Measurements from ENCODE around the gene ZNF654. TPM values are rescaled to one million over a fixed set of nuclear protein-coding genes. Genes with fewer than 3 reads are reported as not detected.

Gene ZNF654
- total and polyA plus RNA-seq, 2 donors (not counting 1 experiment from before 2014, with no cell fraction given) = 4.0 to 19.5 TPM

DNA sequence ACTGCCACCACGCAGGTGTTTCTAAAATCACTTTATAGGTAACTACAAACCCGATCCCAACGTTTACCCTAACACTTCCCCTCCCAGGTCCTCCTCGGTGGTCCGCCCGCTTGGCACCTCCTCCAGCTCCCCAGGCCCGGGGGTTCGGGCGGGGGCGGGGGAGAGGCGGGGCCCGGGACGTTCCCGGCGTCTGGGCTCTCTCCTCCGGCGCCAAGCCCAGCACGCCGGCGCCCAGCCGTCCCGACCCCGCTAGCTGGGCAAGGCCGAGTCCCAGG, 812 bp upstream of the ZNF654 start:
- Histone ChIP-seq H3K9me3 (ENCODE audit: control extremely low read depth in 1 of 3, control insufficient read depth in 2 of 3, insufficient read depth in 1 of 3, low read length in 2 of 3) (no peaks in the 10 kb centered on the region), H3K27me3 (replicated peaks in 1 of 4; ENCODE audit: control extremely low read depth in 1 of 4, control insufficient read depth in 3 of 4, insufficient read depth in 4 of 4, low read length in 3 of 4) (no peaks in the 10 kb centered on the region), H3K4me2 (replicated peaks; ENCODE audit: low read depth, low read length, poor library complexity, severe bottlenecking) (peak overlapping the region; percentile 90), H2AFZ (ENCODE audit: insufficient read depth, low read depth, low read length, poor library complexity, severe bottlenecking) (peak overlapping the region; percentile 85), H3K4me3 (ENCODE audit: control extremely low read depth in 1 of 5, extremely low read depth in 1 of 5, insufficient read depth in 1 of 5, low read depth in 2 of 5, low read length in 4 of 5) (peak overlapping the region; percentile 61 to 79 (median 75)), H3K4me1 (ENCODE audit: control insufficient read depth in 2 of 2, insufficient read depth in 2 of 2, low read length in 2 of 2) (peaks cover 14 to 27% of the 10 kb centered on the region in 2 donors), H3K36me3 (replicated peaks in 1 of 2; ENCODE audit: control extremely low read depth in 1 of 2, control insufficient read depth in 1 of 2, extremely low read depth in 1 of 2, insufficient read depth in 2 of 2, low read length in 1 of 2) (peaks cover 3 to 13% of the 10 kb centered on the region in 2 experiments), H3K79me2 (ENCODE audit: control insufficient read depth, insufficient read depth, low read length) (peaks cover 63% of the 10 kb centered on the region), H3K27ac (ENCODE audit: low read length in 2 of 2) (peak overlapping the region; percentile 86 to 89), H4K20me1 (ENCODE audit: control insufficient read depth, insufficient read depth, low read length, poor library complexity, severe bottlenecking) (no peaks in the 10 kb centered on the region), H3K9ac (ENCODE audit: low read length) (peak overlapping the region; percentile 94)
- ChIA-PET CTCF (interaction anchor here (1.1 to 1.6 kb wide), 3 partner anchors 27 to 93 kb away, joined by 7 read pairs; no protein-coding TSS in a partner anchor), POLR2A (interaction anchor here (1.0 to 2.2 kb wide), 3 partner anchors 26 to 92 kb away, joined by 4 to 25 read pairs (median 6); partner anchors contain the start of gene C3orf38)
- DNase-seq (no peak), ATAC-seq (ENCODE audit: low read depth) (no peak)
- WGBS (ENCODE audit: insufficient coverage) = 0% methylated on average over 24 of the region's 24 CpGs
- intact Hi-C loops (cut with micrococcal nuclease) = loop anchor here (2.0 kb wide), 1 partner anchor 55 kb away; no protein-coding TSS in a partner anchor
- H3K27ac Mint-ChIP-seq = peak overlapping the region; percentile 93
- peaks cover 52% of the 10 kb centered on the region for H3K4me1 Mint-ChIP-seq
- no peaks in the 10 kb centered on the region for H3K27me3 Mint-ChIP-seq
- peak overlapping the region; percentile 98 for H3K4me3 Mint-ChIP-seq
- H3K9me3 Mint-ChIP-seq (ENCODE audit: insufficient read depth) = no peaks in the 10 kb centered on the region
- TF ChIP-seq EZH2 (IDR thresholded peaks at IDR 0.05; ENCODE audit: borderline replicate concordance, insufficient read depth, low read depth, low read length, poor library complexity, severe bottlenecking) = no peak

DNA sequence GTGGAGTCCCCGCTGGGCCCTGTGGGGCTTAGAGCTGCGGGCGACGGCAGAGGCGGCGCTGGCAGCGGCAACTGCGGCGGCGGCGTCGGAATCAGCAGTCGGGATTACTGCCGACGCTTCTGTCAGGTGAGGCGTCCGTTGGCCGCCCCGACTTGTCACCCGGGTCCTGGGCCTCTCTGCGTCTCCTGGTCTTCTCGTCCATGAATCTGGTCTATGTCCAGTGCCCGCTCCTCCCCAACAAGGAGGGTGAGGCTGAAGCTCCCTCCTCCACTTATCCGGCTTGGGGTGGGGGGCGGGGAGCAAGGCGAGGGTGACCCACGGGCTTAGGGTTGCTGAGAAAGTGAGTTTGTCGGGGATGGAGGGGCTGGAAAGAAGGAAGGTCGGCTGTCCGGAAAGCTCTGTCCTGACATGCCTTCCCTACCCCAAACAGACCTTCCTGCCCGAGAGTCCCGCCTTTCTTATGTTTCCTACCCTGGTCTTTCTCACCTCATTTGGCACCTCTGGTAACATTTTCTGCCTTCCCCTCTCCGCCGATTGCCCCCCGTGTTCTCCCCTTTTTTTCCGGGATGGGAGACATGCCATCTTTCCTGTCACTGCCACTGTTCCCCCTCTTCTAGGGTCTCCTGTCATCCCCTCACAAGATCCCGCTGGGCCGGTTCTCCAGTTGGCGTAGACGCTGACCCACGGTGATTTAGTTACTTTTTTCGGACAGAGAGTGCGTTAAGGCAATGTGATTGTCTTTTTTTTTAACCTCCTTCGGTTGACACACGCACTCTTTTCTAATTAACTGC, 520 bp downstream of the ZNF654 start:
- no peaks in the 10 kb centered on the region for H3K9me3 ChIP-seq (ENCODE audit: control extremely low read depth in 1 of 3, control insufficient read depth in 2 of 3, insufficient read depth in 1 of 3, low read length in 2 of 3)
- peak overlapping the region; percentile 94 for H3K9ac ChIP-seq (ENCODE audit: low read length)
- POLR2A ChIA-PET = interaction anchor here (1.5 to 2.2 kb wide), 2 partner anchors 28 to 91 kb away, joined by 6 to 25 read pairs; partner anchors contain the start of gene C3orf38
- no peak for TF ChIP-seq EZH2 (IDR thresholded peaks at IDR 0.05; ENCODE audit: borderline replicate concordance, insufficient read depth, low read depth, low read length, poor library complexity, severe bottlenecking)
- TF ChIP-seq, protein P1, sequence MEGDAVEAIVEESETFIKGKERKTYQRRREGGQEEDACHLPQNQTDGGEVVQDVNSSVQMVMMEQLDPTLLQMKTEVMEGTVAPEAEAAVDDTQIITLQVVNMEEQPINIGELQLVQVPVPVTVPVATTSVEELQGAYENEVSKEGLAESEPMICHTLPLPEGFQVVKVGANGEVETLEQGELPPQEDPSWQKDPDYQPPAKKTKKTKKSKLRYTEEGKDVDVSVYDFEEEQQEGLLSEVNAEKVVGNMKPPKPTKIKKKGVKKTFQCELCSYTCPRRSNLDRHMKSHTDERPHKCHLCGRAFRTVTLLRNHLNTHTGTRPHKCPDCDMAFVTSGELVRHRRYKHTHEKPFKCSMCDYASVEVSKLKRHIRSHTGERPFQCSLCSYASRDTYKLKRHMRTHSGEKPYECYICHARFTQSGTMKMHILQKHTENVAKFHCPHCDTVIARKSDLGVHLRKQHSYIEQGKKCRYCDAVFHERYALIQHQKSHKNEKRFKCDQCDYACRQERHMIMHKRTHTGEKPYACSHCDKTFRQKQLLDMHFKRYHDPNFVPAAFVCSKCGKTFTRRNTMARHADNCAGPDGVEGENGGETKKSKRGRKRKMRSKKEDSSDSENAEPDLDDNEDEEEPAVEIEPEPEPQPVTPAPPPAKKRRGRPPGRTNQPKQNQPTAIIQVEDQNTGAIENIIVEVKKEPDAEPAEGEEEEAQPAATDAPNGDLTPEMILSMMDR (IDR thresholded peaks at IDR 0.05) = no peak
- under 1% methylated on average over 28 of the region's 45 CpGs for WGBS (ENCODE audit: insufficient coverage)
- peaks cover 76% of the 10 kb centered on the region for H3K79me2 ChIP-seq (ENCODE audit: control insufficient read depth, insufficient read depth, low read length)
- ATAC-seq (ENCODE audit: low read depth) (no peak), DNase-seq (no peak)
- intact Hi-C loops (cut with micrococcal nuclease) = loop anchor here (1.0 to 5.0 kb wide), 5 partner anchors 27 to 832 kb away; partner anchors contain the start of genes C3orf38 and CHMP2B
- H3K36me3 ChIP-seq (replicated peaks in 1 of 2; ENCODE audit: control extremely low read depth in 1 of 2, control insufficient read depth in 1 of 2, extremely low read depth in 1 of 2, insufficient read depth in 2 of 2, low read length in 1 of 2) = peaks cover 2 to 13% of the 10 kb centered on the region in 2 experiments
- H3K4me3 ChIP-seq (ENCODE audit: control extremely low read depth in 1 of 5, extremely low read depth in 1 of 5, insufficient read depth in 1 of 5, low read depth in 2 of 5, low read length in 4 of 5) = peak overlapping the region; percentile 74 to 96 (median 87)
- H3K9me3 Mint-ChIP-seq (ENCODE audit: insufficient read depth) = no peaks in the 10 kb centered on the region
- H3K27ac Mint-ChIP-seq = peak overlapping the region; percentile 93
- CTCF ChIA-PET = interaction anchor here (1.5 to 1.6 kb wide), 2 partner anchors 28 to 54 kb away, joined by 7 read pairs; no protein-coding TSS in a partner anchor
- peaks cover 61% of the 10 kb centered on the region for H3K4me1 Mint-ChIP-seq
- peak overlapping the region; percentile 87 for H2AFZ ChIP-seq (ENCODE audit: insufficient read depth, low read depth, low read length, poor library complexity, severe bottlenecking)
- H3K4me3 Mint-ChIP-seq = peak overlapping the region; percentile 98
- no peaks in the 10 kb centered on the region for H3K27me3 Mint-ChIP-seq
- peaks cover 14 to 30% of the 10 kb centered on the region in 2 donors for H3K4me1 ChIP-seq (ENCODE audit: control insufficient read depth in 2 of 2, insufficient read depth in 2 of 2, low read length in 2 of 2)
- peak overlapping the region; percentile 90 for H3K4me2 ChIP-seq (replicated peaks; ENCODE audit: low read depth, low read length, poor library complexity, severe bottlenecking)
- H3K27ac ChIP-seq (ENCODE audit: low read length in 2 of 2) = peak overlapping the region; percentile 67 to 89
- H4K20me1 ChIP-seq (ENCODE audit: control insufficient read depth, insufficient read depth, low read length, poor library complexity, severe bottlenecking) = peaks cover 5% of the 10 kb centered on the region
- no peaks in the 10 kb centered on the region for H3K27me3 ChIP-seq (replicated peaks in 1 of 4; ENCODE audit: control extremely low read depth in 1 of 4, control insufficient read depth in 3 of 4, insufficient read depth in 4 of 4, low read length in 3 of 4)
